BLaER1 (cell line): Measurements from ENCODE around the gene E2F1.
"Not testable (repeated sequence)": the region's sequence is repeated elsewhere in the genome, so short reads cannot be mapped to it uniquely, and the experiment has no call there.

Source experiments
- H3K27ac ChIP-seq: shearing (Covaris generic); formaldehyde crosslinking; 2 replicates; pipeline ENCODE4 v1.8.1; 2022
- H3K27me3 ChIP-seq: shearing (Covaris generic); formaldehyde crosslinking; 2 replicates; pipeline ENCODE4 v1.8.1; 2022
- H3K36me3 ChIP-seq: shearing (Covaris generic); formaldehyde crosslinking; 2 replicates; pipeline ENCODE4 v1.8.1; 2022
- H3K4me1 ChIP-seq: shearing (Covaris generic); formaldehyde crosslinking; 2 replicates; pipeline ENCODE4 v1.8.1; 2022
- H3K4me2 ChIP-seq: shearing (Covaris generic); formaldehyde crosslinking; 2 replicates; pipeline ENCODE4 v1.8.1; 2022
- H3K4me3 ChIP-seq: shearing (Covaris generic); formaldehyde crosslinking; 2 replicates; pipeline ENCODE4 v1.8.1; 2022
- H3K9ac ChIP-seq: shearing (Covaris generic); formaldehyde crosslinking; 2 replicates; pipeline ENCODE4 v1.8.1; 2022
- H3K9me3 ChIP-seq: shearing (Covaris generic); formaldehyde crosslinking; 2 replicates; pipeline ENCODE4 v1.8.1; 2022
- H4K20me1 ChIP-seq: shearing (Covaris generic); formaldehyde crosslinking; 2 replicates; pipeline ENCODE4 v1.8.1; 2022
- Cebpa-rat ChIP-seq: shearing (Covaris generic); IDR thresholded peaks from 2 replicates; pipeline ENCODE4 v1.8.1; 2022

E2F1 gene

GRCh38 chr20:33710681-33711445 is 24.7 kb upstream of the E2F1 start:
- Histone ChIP-seq H3K4me3 (no peak overlapping the region), H3K4me2 (no peak overlapping the region), H4K20me1 (no peaks in the 10 kb centered on the region), H3K9me3 (no peaks in the 10 kb centered on the region), H3K36me3 (no peaks in the 10 kb centered on the region), H3K4me1 (no peaks in the 10 kb centered on the region), H3K27me3 (no peaks in the 10 kb centered on the region), H3K9ac (no peak overlapping the region), H3K27ac (no peak overlapping the region)
- TF ChIP-seq Cebpa-rat = no peak

GRCh38 chr20:33709905-33710541 is 23.8 kb upstream of the E2F1 start:
- TF ChIP-seq Cebpa-rat = no peak
- H3K4me1 ChIP-seq = no peaks in the 10 kb centered on the region
- no peak overlapping the region for H3K4me3 ChIP-seq
- H3K9ac ChIP-seq = no peak overlapping the region
- no peaks in the 10 kb centered on the region for H3K27me3 ChIP-seq
- no peaks in the 10 kb centered on the region for H3K9me3 ChIP-seq
- no peaks in the 10 kb centered on the region for H4K20me1 ChIP-seq
- no peak overlapping the region for H3K27ac ChIP-seq
- H3K4me2 ChIP-seq = no peak overlapping the region
- H3K36me3 ChIP-seq = no peaks in the 10 kb centered on the region

GRCh38 chr20:33709398-33709797 is 23.2 kb upstream of the E2F1 start:
- H3K36me3 ChIP-seq = no peaks in the 10 kb centered on the region
- no peaks in the 10 kb centered on the region for H3K27me3 ChIP-seq
- no peak overlapping the region for H3K27ac ChIP-seq
- no peak overlapping the region for H3K4me2 ChIP-seq
- no peaks in the 10 kb centered on the region for H4K20me1 ChIP-seq
- H3K9ac ChIP-seq = no peak overlapping the region
- H3K9me3 ChIP-seq = no peaks in the 10 kb centered on the region
- H3K4me3 ChIP-seq = no peak overlapping the region
- TF ChIP-seq Cebpa-rat = no peak
- no peaks in the 10 kb centered on the region for H3K4me1 ChIP-seq

GRCh38 chr20:33707668-33708067 is 21.5 kb upstream of the E2F1 start:
- Histone ChIP-seq H3K9me3 (no peaks in the 10 kb centered on the region), H3K4me1 (peaks cover 11% of the 10 kb centered on the region), H3K4me2 (no peak overlapping the region), H3K4me3 (no peak overlapping the region), H4K20me1 (no peaks in the 10 kb centered on the region), H3K36me3 (no peaks in the 10 kb centered on the region), H3K27me3 (no peaks in the 10 kb centered on the region), H3K9ac (no peak overlapping the region), H3K27ac (no peak overlapping the region)
- TF ChIP-seq Cebpa-rat = no peak

GRCh38 chr20:33704197-33704924 is 18.2 kb upstream of the E2F1 start:
- no peak for TF ChIP-seq Cebpa-rat
- Histone ChIP-seq H3K27me3 (no peaks in the 10 kb centered on the region), H3K27ac (no peak overlapping the region), H3K4me2 (no peak overlapping the region), H3K9ac (no peak overlapping the region), H4K20me1 (no peaks in the 10 kb centered on the region), H3K4me3 (no peak overlapping the region), H3K4me1 (peaks cover 15% of the 10 kb centered on the region), H3K9me3 (peaks cover 17% of the 10 kb centered on the region), H3K36me3 (no peaks in the 10 kb centered on the region)

- no peaks in the 10 kb centered on the region for H3K27me3 ChIP-seq
- no peak overlapping the region for H3K9ac ChIP-seq
- no peak overlapping the region for H3K4me3 ChIP-seq
- no peak overlapping the region for H3K27ac ChIP-seq
- peak overlapping the region; percentile 55 for H3K4me2 ChIP-seq
- peaks cover 15% of the 10 kb centered on the region for H3K4me1 ChIP-seq
- TF ChIP-seq Cebpa-rat = no peak
- H4K20me1 ChIP-seq = no peaks in the 10 kb centered on the region
- peaks cover 25% of the 10 kb centered on the region for H3K9me3 ChIP-seq
- no peaks in the 10 kb centered on the region for H3K36me3 ChIP-seq
Measured at GRCh38 chr20:33703498-33704137, 17.4 kb upstream of the E2F1 start.

- no peak for TF ChIP-seq Cebpa-rat
- Histone ChIP-seq H3K4me3 (no peak overlapping the region), H3K9me3 (peaks cover 32% of the 10 kb centered on the region), H3K4me1 (peaks cover 15% of the 10 kb centered on the region), H3K9ac (no peak overlapping the region), H3K4me2 (peak overlapping the region; percentile 55), H3K36me3 (no peaks in the 10 kb centered on the region), H3K27ac (0 out of 2 replicates have a peak overlapping the region, but pooled peaks have one; percentile 46), H4K20me1 (no peaks in the 10 kb centered on the region), H3K27me3 (no peaks in the 10 kb centered on the region)
Measured at GRCh38 chr20:33702861-33703260, 16.7 kb upstream of the E2F1 start.

- Histone ChIP-seq H3K9me3 (peaks cover 38% of the 10 kb centered on the region), H3K4me1 (peaks cover 22% of the 10 kb centered on the region), H3K36me3 (no peaks in the 10 kb centered on the region), H3K4me2 (no peak overlapping the region), H4K20me1 (no peaks in the 10 kb centered on the region), H3K4me3 (no peak overlapping the region), H3K27ac (no peak overlapping the region), H3K27me3 (no peaks in the 10 kb centered on the region), H3K9ac (no peak overlapping the region)
- no peak for TF ChIP-seq Cebpa-rat
Measured at GRCh38 chr20:33701629-33702450, 15.7 kb upstream of the E2F1 start.

- not testable (repeated sequence) for H4K20me1 ChIP-seq, H3K9ac ChIP-seq, H3K36me3 ChIP-seq, H3K27ac ChIP-seq, H3K4me3 ChIP-seq, H3K27me3 ChIP-seq, H3K4me2 ChIP-seq
- Histone ChIP-seq H3K4me1 (peaks cover 22% of the 10 kb centered on the region), H3K9me3 (peaks cover 38% of the 10 kb centered on the region)
Measured at GRCh38 chr20:33700696-33701441, 14.7 kb upstream of the E2F1 start.

- not testable (repeated sequence) for H3K27me3 ChIP-seq, H3K4me3 ChIP-seq, H3K27ac ChIP-seq, H3K4me2 ChIP-seq, H4K20me1 ChIP-seq, H3K36me3 ChIP-seq, H3K9ac ChIP-seq
- Histone ChIP-seq H3K9me3 (peaks cover 38% of the 10 kb centered on the region), H3K4me1 (peaks cover 39% of the 10 kb centered on the region)
Measured at GRCh38 chr20:33698966-33699365, 12.8 kb upstream of the E2F1 start.
